Measurements from ENCODE around the gene ALS2. TPM values are rescaled to one million over a fixed set of nuclear protein-coding genes. Genes with fewer than 3 reads are reported as not detected.

ALS2 gene
- total RNA-seq, 1 donor from 2014 or later, result 11.6 TPM

- no peaks in the 10 kb centered on the region for H3K4me1 Mint-ChIP-seq
- H3K4me3 Mint-ChIP-seq, result no peak overlapping the region
- ATAC-seq (ENCODE audit: low read depth) (no peak), DNase-seq (no peak)
- ChIA-PET CTCF (no interaction called here), POLR2A (no interaction called here)
- TF ChIP-seq, protein P1, sequence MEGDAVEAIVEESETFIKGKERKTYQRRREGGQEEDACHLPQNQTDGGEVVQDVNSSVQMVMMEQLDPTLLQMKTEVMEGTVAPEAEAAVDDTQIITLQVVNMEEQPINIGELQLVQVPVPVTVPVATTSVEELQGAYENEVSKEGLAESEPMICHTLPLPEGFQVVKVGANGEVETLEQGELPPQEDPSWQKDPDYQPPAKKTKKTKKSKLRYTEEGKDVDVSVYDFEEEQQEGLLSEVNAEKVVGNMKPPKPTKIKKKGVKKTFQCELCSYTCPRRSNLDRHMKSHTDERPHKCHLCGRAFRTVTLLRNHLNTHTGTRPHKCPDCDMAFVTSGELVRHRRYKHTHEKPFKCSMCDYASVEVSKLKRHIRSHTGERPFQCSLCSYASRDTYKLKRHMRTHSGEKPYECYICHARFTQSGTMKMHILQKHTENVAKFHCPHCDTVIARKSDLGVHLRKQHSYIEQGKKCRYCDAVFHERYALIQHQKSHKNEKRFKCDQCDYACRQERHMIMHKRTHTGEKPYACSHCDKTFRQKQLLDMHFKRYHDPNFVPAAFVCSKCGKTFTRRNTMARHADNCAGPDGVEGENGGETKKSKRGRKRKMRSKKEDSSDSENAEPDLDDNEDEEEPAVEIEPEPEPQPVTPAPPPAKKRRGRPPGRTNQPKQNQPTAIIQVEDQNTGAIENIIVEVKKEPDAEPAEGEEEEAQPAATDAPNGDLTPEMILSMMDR (IDR thresholded peaks at IDR 0.05), result no peak
- H3K27ac Mint-ChIP-seq, result no peak overlapping the region
- H3K36me3 Mint-ChIP-seq (ENCODE audit: low read depth), result no peaks in the 10 kb centered on the region
- no peaks in the 10 kb centered on the region for H3K9me3 Mint-ChIP-seq
- intact Hi-C loops (cut with micrococcal nuclease), result no loop called here
- H3K27me3 Mint-ChIP-seq, result peaks cover 21% of the 10 kb centered on the region
These were observed 95.6 kb downstream of the ALS2 start for GRCh38 chr2:201685156-201685555.

- ATAC-seq (ENCODE audit: low read depth), result no peak
- no peak for DNase-seq
- CTCF ChIA-PET, result no interaction called here
These were observed 100.0 kb downstream of the ALS2 start for GRCh38 chr2:201680743-201681142.

GRCh38 chr2:201678401-201678800 lies 102.3 kb downstream of the ALS2 start:
- DNase-seq (no peak), ATAC-seq (ENCODE audit: low read depth) (no peak)
- intact Hi-C loops (cut with micrococcal nuclease), result no loop called here
- Mint-ChIP-seq H3K36me3 (ENCODE audit: low read depth) (no peaks in the 10 kb centered on the region), H3K4me3 (no peak overlapping the region), H3K9me3 (no peaks in the 10 kb centered on the region), H3K27me3 (peaks cover 5% of the 10 kb centered on the region), H3K27ac (no peak overlapping the region), H3K4me1 (no peaks in the 10 kb centered on the region)
- ChIA-PET CTCF (no interaction called here), POLR2A (no interaction called here)
- TF ChIP-seq, protein P1 (IDR thresholded peaks at IDR 0.05), result no peak

More at GRCh38 chr2:201680743-201681142, 100.0 kb downstream of the ALS2 start:
- POLR2A ChIA-PET, result no interaction called here
- Mint-ChIP-seq H3K36me3 (ENCODE audit: low read depth) (no peaks in the 10 kb centered on the region), H3K27ac (no peak overlapping the region), H3K27me3 (peaks cover 11% of the 10 kb centered on the region), H3K4me3 (no peak overlapping the region), H3K9me3 (no peaks in the 10 kb centered on the region), H3K4me1 (no peaks in the 10 kb centered on the region)
- TF ChIP-seq, protein P1 (IDR thresholded peaks at IDR 0.05), result no peak
- intact Hi-C loops (cut with micrococcal nuclease), result loop anchor here (5.0 kb wide), 1 partner anchor 497 kb away; no protein-coding TSS in a partner anchor

DNA sequence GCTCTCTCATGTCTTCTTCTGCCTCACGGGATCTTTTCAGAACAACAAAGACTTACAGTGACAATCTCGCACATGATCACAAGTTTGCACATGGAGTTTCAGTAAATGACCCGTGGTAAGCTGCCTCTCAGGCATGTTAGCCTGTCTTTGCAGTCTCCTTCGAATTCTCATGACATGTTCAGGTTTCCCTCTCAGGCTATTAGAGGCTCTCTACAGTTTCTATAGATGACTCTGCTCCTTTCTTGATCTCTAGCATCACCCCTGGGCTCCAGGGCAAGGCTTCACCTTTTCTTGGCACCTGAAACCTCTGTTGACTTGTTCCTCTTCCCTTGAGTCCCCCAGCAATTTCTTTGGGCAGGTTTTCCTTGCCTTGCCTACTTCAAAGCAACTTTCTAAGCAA lies 105.3 kb downstream of the ALS2 start:
- no peaks in the 10 kb centered on the region for H3K36me3 Mint-ChIP-seq (ENCODE audit: low read depth)
- ATAC-seq (ENCODE audit: low read depth) (no peak), DNase-seq (no peak)
- TF ChIP-seq, protein P1 (IDR thresholded peaks at IDR 0.05), result no peak
- H3K9me3 Mint-ChIP-seq, result no peaks in the 10 kb centered on the region
- CTCF ChIA-PET, result no interaction called here
- H3K27me3 Mint-ChIP-seq, result peaks cover 7% of the 10 kb centered on the region
- POLR2A ChIA-PET, result no interaction called here
- no peak overlapping the region for H3K4me3 Mint-ChIP-seq
- H3K4me1 Mint-ChIP-seq, result no peaks in the 10 kb centered on the region
- H3K27ac Mint-ChIP-seq, result no peak overlapping the region
- intact Hi-C loops (cut with micrococcal nuclease), result no loop called here

DNA sequence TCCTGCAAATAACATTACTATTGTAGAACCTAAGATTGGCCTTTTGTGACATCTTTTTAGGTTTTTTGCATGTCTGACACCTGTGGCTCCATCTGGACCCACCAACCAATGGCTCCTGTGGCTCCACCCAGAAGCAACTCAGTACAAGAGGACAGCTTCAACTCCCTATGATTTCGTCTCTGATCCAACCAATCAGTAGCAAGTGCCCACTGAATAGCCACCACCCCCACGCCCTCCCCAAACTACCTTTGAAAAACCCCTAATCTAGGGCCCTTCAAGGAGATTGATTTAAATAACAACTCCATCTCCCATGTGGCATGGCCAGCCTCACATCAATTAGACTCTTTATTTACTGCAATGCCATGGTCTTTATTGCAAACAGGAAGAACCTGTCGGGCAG lies 105.9 kb downstream of the ALS2 start:
- no peak overlapping the region for H3K27ac Mint-ChIP-seq
- no peak for ATAC-seq (ENCODE audit: low read depth)
- H3K9me3 Mint-ChIP-seq, result no peaks in the 10 kb centered on the region
- peaks cover 10% of the 10 kb centered on the region for H3K27me3 Mint-ChIP-seq
- TF ChIP-seq, protein P1 (IDR thresholded peaks at IDR 0.05), result no peak
- POLR2A ChIA-PET, result no interaction called here
- intact Hi-C loops (cut with micrococcal nuclease), result no loop called here
- H3K36me3 Mint-ChIP-seq (ENCODE audit: low read depth), result no peaks in the 10 kb centered on the region
- no peak for DNase-seq
- no peak overlapping the region for H3K4me3 Mint-ChIP-seq
- no peaks in the 10 kb centered on the region for H3K4me1 Mint-ChIP-seq
- CTCF ChIA-PET, result no interaction called here

All from activated B cell treated with CpG ODN at 0.5 μM for 24 hours (primary cell).